HG03066 (cell line): ENCODE data around the gene GPS1.

ENCODE experiments used
- ATAC-seq: cut with Tn5 transposase; IDR thresholded peaks from one replicate; pipeline ENCODE4 v1.9.1; 2021; ENCODE audit warnings: low read depth; ENCODE audit not compliant: unreplicated experiment

Gene GPS1

DNA sequence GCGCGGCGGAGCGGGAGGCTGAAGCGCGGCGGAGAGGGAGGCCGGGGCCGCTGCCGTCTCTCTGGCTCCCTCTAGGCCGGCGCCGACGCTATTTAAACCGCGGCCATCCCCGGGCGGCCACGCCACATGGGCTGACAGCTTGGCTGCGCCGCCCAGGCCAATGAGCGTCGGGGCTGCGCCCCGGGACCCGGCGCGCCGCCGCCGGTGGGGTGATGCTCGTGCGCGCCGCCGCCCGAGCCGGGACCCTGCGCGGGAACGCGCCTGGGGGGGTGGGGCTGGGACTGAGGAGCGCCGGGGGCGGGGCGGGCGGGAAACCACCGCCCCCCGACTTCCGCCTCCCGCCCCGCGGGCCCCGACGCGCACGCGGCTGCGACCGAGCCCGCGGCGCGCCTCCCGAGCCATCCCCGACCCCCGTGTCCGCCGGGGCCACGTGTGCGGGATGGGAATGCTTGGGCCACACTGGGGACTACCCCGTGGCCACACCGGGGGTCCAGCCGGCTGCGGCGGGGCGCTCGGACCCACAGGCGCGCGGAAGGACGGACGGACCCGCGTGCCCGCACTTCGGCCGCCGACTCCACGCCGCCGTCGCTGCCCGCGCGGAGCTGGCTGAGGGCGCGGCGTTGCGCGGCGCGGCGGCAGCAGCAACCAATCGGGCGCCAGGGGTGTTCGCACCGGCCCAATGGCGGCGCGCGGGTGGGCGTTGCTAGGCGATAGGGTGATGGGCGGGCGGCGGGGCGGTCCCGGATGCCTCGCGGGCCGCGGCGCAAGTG is 46.7 kb downstream of the GPS1 start, which contains the start of gene FASN:
TSS of gene FASN (minus strand) at position 68 of the 770 bp plus-strand sequence. CDS start 1,791 bp downstream, outside the sequence.
- peak; percentile 65 for ATAC-seq

DNA sequence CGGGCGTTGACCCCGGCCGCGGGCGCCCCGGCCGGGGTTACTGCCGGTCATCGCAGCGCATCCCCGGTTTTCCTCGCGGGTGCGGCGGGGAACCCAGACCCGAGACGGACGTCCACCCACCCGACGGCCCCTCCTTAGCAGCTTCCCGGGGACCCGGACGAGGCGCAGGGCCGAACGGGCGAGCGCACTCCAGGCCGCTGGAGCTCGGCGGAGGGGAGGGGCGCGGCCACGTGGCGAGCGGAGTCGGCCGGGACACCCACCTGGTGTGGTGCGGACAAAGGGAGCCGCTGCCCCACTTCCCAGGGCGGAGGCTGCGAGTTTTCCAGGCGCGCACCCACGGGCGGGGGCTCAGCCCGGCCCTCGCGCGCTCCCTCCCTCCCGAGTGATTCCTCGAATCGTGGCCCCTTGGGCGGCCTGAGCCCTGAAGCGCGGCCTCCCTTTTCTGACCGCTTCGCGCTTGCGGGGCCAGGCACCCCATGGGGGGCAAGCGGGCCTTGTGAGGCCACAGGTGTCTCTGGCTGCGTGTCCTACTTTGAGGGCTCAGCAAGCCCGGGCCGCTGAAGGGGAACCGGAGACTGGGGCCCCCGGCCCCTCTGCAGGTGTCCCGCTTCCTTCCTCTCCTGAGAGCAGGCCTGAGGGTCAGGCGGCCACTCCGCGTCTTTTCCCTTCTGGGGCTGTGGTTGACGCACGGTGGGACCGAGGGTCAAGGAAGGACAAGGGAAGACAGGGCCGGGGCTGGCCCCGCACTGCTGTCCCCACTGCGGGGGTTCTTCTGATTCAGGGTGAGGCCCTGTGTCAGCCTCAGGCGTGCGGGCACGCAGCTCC is 47.5 kb downstream of the GPS1 start:
- peak; percentile 16 for ATAC-seq

DNA sequence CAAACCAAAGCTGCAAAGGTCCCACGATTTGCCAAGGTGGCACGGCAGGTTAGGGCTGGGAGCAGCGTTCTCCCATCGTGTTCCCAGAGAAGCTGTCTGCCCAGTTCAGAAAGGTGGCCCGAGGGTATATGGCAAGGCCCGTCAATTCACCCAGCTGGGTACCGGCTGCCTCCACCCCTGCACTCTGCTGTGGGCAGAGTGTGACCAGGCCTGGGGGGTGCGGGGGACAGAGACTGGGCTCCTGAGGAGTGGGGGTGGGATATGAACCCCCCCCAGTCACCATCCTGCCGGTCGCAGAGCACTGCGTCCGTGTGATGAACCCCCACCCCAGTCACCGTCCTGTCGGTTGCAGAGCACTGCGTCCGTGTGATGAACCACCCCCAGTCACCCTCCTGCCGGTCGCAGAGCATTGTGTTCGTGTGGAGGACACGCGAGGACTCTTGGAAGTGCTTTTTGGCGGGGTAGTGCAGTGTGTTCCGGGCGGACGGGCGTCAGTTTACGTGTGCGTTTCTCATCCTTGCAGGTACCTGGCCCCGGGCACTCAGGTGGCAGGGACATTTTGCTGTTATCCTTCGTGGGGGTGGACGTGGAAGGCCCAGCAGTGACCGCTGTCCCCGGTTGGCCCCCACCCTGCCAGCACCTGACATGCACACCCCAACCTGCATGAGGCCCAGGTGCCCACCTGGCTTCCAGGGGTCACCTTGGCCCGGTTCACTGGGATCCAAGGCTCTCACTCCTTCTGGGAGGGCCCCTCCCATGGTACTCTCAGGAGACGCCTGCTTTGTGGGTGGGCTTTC is 49.0 kb downstream of the GPS1 start:
- ATAC-seq, result no peak

DNA sequence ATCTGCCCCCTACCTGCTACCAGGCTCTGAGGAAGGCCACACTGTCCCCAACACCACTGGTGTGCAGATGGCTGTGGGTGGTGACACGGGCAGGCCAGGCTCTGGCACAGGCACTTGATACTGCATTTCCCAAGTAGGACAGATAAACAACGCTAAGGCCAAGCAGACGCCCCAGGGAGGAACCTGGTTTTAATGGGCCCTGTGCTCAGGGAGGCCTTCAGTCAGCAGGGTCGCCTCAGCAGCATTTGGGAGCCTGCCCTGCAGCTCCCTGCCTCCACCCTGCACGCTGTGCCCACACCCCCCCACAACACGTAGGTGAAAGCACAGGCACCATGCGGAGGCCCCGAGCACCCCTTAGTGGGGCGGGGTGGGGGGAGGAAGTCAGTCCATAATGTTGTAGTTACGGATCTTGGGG is 49.6 kb downstream of the GPS1 start:
- ATAC-seq, result no peak

DNA sequence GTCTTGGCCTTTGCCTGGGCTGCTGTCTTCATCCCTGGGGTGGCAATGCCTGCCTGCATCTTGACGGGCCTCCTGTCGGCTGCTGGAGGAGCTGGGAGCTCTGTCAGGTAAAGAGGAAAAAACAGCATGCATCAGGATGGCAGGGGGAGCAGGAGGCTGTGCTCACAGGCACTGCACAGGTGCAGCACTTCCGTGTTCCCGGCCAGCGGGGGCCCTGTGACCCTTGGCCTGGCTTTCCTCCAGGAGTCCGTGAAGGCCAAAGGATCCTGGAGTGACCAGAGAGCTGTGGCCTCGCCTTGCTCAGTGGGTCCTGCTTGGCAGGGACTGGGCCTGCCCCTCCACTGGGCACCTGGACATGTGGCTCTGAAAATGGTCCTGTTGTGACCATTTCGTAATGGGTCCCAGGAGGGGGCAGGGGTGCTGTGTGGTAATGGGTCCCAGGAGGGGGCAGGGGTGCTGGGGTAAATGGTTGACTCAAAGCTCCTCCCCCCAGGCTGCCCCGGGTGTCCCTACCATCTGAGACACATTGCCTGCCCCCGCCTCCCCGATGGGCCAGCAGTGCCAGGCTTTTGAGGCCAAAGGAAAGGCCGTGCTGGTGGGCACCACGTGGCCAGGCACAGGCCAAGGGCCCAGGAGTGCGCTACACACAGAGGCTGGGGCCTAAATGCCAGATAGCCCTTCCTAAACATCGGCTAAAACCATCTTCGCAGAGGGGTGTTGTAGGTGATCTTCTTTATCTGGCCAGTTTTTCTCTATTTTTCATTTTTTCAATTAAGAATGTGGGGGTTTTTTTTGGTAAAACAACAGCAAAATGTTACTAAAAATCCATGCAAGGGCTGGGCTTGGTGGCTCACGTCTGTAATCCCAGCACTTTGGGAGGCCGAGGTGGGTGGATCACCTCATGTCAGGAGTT is 50.3 kb downstream of the GPS1 start:
- ATAC-seq, result no peak

DNA sequence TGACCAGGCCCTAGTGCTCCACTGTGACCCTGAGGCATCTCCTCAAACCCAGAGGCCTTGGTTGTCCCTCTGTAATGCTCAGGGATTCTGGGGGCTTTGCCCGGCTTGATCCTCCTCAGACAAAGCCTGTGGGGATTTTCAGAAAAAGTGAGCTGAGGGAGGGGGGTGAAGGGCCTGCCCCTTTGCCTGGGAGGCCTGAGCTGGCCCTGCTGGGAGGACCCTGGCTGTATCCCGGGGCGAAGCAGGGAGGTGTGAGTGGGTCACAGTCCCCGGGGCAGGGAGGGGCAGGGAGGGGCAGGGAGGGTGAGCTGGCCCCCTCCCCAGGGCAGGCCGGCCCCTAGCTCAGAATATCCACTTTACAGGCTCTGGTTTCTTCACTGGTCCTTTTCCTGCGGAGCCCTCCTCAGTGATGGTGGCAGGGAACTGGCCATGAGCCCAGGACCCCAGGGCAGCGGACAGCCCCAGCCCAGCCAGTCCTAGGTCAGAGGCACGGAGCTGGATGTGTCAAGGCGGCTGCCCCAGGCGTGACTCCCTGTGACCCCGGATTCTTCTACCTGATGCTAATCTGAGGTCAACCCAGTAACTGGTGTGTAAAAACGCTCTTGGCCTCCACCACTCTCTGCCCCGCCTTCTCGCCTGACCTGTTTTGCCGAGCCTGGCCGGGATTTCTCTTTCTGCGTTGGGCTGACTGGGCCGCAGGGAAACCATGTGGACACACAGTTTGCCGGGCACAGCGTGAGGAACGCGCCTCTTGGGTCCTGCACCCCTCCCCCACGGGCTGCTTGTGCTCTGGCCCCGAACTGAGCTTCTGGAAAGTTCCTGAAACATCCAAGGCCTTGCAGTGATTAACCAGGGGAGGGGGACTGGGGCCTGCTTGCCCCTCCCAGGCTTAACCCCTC is 52.1 kb downstream of the GPS1 start:
- no peak for ATAC-seq

DNA sequence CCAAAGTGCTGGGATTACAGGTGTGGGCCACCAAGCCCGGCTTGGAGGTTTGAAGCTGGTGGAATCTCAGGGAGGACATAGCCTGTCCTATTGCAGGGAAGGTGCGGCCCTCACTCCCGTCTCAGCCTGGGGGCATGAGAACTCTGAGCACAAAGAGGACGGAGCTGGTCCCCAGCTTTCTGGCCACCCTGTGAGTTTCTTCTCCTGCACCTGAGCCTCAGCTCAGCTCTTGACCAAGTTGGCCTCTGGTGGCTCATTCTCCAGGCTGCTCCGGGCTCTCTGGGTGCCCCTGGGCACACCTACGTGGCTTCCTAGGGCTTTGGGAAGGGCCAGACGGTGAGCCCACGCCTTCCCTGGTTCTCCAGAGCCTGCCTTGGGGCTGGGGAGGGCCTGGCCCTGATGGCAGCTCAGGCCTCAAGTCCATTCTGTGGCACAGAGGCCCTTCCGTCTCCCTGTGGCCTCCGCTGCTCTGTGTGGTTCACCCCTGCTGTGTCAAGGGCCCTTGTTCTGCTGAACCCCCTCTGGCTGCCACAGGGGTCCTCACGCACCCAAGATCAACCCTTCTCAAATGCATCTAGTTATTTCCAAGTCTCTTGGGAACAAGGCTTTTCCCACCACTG is 53.2 kb downstream of the GPS1 start:
- ATAC-seq, result no peak

DNA sequence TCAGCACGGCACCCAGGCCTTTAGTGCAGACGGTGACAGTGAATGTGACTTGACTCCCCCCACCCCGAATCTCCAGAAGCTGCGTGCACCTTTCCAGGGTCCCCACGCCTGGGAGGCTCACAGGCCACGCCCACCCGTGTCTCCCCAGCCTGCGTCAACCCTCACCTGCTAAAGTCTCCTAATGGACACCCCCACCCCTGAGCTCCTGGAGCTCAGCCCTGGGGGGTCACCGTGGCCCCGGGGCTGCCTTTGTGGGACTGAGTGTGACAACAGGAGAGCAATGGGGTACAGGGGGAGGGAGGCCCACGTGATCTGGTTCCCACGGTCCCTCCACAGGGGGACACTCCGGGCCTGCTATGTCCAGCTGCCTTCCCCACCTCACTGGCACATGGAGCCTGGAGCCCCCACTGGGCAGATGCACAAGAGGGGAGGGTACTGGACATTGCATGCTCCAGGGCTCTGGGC is 53.8 kb downstream of the GPS1 start:
- no peak for ATAC-seq

DNA sequence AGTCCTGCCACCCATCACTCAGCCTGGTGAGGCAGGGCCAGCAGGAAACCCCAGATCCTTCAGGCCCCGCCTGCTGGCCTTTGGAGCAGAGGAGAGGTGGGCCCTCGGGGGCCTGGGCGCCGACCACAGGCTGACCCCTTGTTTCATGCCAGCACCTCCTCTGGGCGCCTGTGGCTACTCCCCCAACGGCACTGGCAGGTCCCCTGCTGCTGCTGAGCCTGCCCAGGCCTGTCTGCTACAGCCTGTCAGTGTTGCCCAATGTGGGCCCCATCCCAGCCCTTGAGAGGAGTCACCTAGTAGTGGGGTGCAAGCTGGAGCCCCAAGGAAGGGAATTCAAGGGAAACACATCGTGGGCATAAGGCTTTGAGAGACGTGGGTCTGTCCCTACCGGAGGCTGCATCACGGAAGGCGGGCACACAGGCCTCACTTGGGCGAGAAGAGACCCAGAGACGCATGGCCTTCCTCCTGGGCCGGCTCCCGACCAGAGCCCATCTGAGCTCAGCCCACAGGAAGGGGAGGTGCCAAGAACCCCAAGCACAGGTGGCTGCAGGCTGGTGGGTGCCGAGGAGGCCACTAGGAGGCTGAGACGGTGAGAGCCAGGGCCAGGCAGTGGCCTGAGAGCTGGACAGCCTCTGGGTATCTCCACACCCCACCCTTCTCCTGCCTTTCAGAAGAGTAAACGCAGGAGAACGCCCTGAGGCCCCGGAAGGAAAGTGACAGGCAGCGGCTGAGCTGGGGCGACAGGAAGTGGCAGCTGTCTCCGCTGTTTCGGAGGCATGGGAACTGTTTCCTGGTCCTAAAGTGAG is 54.4 kb downstream of the GPS1 start:
- ATAC-seq, result peak; percentile 74

DNA sequence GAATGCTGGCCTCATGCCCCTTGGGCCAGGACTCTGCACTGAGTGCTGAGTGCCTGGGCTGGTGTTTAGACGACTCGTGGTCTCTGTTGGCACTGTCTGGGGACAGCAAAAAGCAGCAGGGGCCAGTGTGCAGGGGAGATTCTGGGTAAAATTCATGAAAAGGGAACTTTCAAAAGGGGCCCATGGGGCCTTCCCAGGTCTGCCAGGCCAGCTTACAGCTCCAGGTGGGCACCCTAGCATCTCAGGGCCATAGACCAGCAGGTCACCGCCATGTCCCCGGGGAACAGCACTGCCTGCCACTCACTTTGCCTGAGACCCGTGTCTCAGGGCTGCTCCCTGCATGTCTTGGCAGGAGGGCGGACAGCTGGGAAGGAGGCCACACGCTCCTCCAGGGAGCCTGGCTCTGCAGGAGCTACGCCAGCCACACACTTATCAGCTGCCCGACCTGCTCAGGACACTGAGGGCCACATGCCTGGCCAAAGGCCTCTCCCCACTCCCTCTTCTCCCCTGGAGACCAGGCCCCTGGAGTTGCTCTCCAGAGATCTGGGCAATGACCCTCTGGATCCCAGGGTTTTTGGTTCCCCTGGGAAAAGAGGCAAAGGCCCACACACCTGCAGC is 55.1 kb downstream of the GPS1 start:
- no peak for ATAC-seq
